Thyroid gland (tissue), 4 donors: ENCODE results near the gene DGKB.

Experiments
- POLR2A ChIP-seq, 2 donors: fragments of 450-650 bp; IDR thresholded peaks; one replicate each; pipeline ENCODE4 v1.6.1; 2017; ENCODE audit warnings: antibody characterized with exemption in 2 of 2, mild to moderate bottlenecking in 2 of 2, moderate library complexity in 1 of 2
- TF ChIP-seq, protein P1 (sequence below), 6 experiments: fragments of 200-600 bp in 3 of 6; fragments of 450-650 bp in 3 of 6; sonication (generic) in 3 of 6; IDR thresholded peaks; one replicate each; pipeline ENCODE4 v1.5.1; 2016 to 2019; ENCODE audit warnings: antibody characterized with exemption in 6 of 6, mild to moderate bottlenecking in 2 of 6, inconsistent platforms in 1 of 6, moderate library complexity in 1 of 6

DNA sequence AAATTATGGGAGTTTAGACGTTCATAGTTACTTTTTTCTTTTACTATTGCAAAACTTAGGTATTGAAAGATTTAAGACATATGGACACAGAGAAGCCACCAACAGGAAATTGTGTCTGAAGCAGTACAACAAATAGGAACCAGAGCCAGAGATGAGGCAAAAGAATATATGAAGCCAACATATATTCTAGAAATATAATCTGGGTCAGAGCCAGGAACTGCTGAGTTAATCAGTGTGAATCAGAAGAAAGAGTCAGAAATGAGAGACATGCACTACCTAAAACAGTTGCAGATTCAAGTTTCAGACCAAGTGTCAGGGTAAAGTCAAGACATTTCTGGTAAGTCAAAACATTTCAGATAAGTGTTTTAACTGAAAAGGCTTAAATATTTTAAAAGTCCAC, 67.7 kb downstream of the DGKB start:
- TF ChIP-seq, protein P1, sequence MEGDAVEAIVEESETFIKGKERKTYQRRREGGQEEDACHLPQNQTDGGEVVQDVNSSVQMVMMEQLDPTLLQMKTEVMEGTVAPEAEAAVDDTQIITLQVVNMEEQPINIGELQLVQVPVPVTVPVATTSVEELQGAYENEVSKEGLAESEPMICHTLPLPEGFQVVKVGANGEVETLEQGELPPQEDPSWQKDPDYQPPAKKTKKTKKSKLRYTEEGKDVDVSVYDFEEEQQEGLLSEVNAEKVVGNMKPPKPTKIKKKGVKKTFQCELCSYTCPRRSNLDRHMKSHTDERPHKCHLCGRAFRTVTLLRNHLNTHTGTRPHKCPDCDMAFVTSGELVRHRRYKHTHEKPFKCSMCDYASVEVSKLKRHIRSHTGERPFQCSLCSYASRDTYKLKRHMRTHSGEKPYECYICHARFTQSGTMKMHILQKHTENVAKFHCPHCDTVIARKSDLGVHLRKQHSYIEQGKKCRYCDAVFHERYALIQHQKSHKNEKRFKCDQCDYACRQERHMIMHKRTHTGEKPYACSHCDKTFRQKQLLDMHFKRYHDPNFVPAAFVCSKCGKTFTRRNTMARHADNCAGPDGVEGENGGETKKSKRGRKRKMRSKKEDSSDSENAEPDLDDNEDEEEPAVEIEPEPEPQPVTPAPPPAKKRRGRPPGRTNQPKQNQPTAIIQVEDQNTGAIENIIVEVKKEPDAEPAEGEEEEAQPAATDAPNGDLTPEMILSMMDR (IDR thresholded peaks at IDR 0.05): no peak
- no peak for TF ChIP-seq POLR2A (IDR thresholded peaks at IDR 0.05)
